DMS 273 (cell line): ENCODE measurements around the gene EVC2.

ENCODE experiments used
- DNase-seq: peaks from one replicate; lab custom pipeline; 2025; ENCODE audit not compliant: unreplicated experiment; lab: John Stamatoyannopoulos, UW

The EVC2 gene

DNA sequence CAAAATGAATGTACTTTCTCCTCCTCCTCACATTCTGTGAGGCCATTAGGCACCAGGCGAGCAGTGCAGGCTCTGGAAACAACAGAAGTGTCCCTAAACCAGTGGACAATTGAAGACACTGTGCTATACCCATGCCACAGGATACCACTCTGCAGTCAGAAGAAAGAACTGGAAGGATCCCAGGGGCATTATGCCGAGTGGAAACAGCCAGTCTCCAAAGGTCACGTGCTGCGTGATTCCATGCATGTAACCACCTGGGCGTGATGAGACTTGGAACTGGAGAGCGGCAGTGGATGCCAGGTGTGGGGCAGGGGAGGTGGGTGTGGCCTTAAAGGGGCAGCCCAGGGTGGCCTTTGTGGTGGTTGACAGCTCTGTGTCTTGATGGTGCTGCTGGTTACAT, 139.4 kb downstream of the EVC2 start:
- no peak for DNase-seq

GRCh38 chr4:5568336-5568735, 140.0 kb downstream of the EVC2 start:
- DNase-seq, result no peak

GRCh38 chr4:5566991-5567390, 141.4 kb downstream of the EVC2 start:
- no peak for DNase-seq

DNA sequence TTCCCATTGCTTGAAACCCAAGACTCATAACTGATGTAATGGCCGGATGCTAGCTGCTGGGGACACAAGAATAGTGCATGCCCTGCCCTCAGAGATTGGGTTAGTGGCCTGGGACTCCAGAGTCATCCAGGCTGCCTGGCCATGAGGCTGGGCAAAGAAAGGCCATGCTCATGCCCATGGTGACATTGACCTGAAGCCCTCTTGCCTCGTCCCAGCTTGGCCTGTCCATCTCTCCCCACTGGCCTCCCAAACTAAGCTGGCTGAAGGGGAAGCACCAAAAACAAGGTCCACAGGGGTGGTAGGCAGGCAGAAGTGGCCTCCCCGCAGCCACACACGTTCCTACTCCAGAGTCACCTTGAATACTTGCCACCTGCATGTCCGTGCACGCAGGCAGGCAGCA, 141.8 kb downstream of the EVC2 start:
- no peak for DNase-seq

GRCh38 chr4:5563856-5564255, 144.5 kb downstream of the EVC2 start:
- DNase-seq, result no peak

GRCh38 chr4:5562476-5562875, 145.9 kb downstream of the EVC2 start:
- DNase-seq, result no peak

GRCh38 chr4:5561286-5561685, 147.1 kb downstream of the EVC2 start:
- DNase-seq, result no peak

- DNase-seq, result no peak
Observed at GRCh38 chr4:5558502-5558901, 149.9 kb downstream of the EVC2 start.

DNA sequence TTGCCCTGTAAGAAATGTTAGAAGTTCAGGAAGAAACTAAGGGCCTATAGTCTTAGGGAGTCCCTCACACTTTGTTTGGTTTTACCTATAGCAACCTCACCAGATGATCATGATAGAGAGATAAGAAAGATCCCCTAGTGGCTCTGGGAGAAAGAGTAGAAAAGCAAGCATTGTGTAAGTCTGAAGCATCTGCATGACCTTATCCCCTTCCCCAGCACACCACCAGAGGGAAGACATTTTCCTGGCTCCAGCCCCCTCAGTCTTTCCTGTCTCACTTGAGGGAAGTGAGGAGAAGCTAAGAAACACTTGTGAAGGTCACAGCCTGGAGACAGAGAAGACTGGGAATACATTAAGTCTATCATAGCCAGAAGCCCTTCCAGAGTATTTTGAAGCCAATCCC, 154.0 kb downstream of the EVC2 start:
- no peak for DNase-seq

GRCh38 chr4:5553801-5554200, 154.6 kb downstream of the EVC2 start:
- no peak for DNase-seq

- DNase-seq, result peak; percentile 38
Observed at GRCh38 chr4:5552451-5552850, 155.9 kb downstream of the EVC2 start.

DNA sequence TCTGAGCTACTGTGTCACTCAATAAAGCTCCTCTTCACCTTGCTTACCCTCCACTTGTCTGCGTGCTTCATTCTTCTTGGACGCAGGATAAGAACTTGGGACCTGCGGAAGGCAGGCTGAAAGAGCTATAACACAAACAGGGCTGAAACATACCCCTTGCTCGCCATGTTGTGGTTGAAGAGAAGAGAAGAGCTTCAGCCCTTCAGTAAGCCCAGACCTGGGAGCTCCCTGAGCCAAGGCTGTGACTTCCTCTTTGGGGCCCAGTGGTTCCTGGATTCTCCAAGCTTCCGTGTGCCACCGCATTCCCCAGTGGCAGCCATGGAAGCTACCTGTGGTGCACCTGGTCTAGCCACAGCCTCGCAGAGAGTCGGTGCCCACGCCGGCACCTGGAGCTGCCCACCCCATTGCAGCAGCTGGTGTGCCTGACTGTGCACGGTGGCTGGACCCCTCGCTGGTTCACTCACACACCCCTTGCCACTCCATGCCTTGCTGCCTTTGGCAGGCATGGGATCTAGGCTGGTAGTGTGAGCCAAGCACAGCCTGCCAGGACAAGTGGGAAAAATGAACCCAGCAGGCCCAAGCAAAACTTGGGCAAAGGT, 160.6 kb downstream of the EVC2 start:
- DNase-seq, result no peak

DNA sequence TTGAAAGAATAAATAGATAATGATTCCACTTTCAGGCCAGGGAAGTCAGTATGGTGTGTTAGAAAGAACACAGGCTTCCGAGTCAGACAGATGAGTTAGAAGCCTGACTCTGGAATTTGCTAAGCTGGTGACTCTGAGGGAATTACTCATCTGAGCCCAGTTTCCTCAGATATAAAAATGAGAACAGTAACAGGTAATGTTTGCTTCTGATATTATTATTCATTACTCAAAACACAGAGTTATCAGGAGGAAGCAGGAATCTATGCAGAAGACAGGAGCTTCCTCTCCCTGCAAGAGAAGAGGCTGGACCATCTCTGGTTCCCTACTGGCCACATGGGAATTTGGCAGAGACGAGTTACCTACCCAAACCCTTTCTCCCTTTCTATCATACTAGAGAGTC, 163.1 kb downstream of the EVC2 start:
- no peak for DNase-seq

- DNase-seq, result no peak
Observed at GRCh38 chr4:5544762-5545161, 163.6 kb downstream of the EVC2 start.

- no peak for DNase-seq
Observed at GRCh38 chr4:5543681-5544080, 164.7 kb downstream of the EVC2 start.

- DNase-seq, result no peak
Observed at GRCh38 chr4:5541169-5541568, 167.2 kb downstream of the EVC2 start.

DNA sequence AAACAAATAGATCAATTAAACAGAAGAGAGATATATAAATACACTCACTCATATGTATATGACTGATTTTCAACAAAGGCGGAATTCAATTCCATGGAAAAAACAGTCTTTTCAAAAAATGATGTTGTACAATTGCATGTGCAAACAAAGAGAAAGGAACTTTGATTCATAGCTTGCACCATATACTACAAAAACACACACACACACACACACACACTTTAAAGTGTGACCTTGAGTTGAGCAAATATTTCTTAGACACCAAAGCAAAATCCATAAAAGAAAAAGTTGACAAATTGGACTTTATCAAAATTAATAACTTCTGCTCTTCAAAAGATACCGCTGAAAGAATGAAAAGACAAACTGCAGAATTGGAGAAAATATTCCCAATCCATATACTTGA, 168.8 kb downstream of the EVC2 start:
- DNase-seq, result no peak

GRCh38 chr4:5532100-5532499, 176.3 kb downstream of the EVC2 start:
- no peak for DNase-seq

- DNase-seq, result no peak
Observed at GRCh38 chr4:5528031-5528436, 180.3 kb downstream of the EVC2 start.

- DNase-seq, result no peak
Observed at GRCh38 chr4:5527211-5527610, 181.1 kb downstream of the EVC2 start.

DNA sequence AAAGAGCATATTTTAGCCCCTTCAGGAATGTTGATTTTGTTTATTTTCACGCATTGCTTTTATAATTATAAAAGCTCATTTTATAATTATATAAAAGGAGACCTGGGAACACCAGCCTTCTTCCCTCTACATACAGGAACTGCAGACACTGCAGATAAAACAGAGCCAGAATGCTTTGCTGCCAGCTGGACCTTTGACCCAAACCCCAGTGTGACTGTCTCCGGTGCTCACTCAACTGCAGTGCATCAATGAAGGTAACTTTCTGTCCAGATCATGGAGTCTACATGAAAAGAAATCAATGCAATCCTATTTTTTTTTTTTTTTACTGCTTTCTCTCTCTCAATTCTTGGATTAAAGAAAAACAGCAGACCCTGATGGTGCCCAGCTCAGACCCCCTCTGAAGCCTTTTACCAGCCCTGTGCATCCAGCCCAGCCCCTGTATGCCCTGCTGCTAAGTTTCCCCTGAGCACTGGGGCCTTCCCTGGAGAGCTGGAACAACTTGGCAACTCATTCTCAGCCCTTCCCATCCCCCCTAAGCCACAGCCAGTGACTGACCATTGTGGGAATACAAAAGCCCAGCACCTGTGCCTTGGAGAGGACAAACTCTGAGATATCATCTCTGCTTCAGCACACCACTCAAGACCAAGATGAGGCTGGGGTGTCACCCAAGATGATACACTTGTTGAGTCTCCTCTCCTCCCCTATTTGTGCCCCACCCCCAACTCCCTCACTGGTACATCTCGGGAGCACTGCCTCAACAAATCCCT, 182.1 kb downstream of the EVC2 start:
- DNase-seq, result no peak

DNA sequence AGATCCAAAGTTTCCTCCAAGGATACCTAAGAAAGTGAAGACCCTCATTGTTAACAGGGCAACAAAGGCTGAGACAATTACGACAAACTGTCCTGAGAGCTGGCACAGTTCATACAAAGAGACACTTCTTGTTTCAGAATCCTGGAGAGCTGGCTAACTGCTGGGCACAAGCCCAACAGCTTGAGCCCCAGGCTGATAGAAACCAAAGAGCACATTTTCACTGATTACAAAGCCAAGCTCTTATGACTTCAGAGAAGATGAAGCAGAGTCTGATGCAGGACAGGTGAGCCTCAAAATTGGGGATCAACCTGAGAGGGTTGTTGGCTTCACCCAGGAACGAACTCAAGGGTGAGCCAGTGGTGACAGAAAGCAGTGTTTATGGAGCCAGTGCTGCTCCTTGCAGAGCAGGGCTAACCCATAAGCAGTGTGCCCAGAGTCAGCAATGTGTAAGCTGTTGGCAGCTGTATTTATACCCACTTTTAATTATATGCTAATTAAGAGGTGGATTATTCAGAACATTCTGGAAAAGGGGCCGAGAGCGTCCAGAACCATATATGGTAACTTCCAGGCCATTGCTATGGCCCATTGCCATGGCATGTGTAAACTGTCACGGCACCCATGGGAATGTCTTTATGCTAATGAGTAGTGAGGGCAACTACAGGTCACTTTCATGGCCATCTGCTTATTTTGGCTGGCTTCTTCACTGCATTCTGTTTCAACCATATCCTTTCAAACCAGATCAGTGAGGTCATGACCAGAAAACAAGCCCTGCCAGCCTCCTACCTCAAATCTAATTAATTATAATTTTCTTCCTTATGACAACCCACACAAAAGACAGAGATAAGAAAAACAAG, 183.7 kb downstream of the EVC2 start:
- peak; percentile 95 for DNase-seq
